H1 (cell line): ENCODE results near the gene OR51B5. TPM values are rescaled to one million over a fixed set of nuclear protein-coding genes. Genes with fewer than 3 reads are reported as not detected.

Source experiments
- polyA plus RNA-seq, 7 experiments: library from polyadenylated mRNA; depleted of rRNA in 3 of 7; stranded (reverse) in 5 of 7; unstranded in 2 of 7; fragments of >200 nt in 5 of 7; fragments of 200-250 nt in 2 of 7; gene quantifications; 1 replicate in 5 of 7; 2 replicates in 1 of 7; 4 replicates in 1 of 7; pipeline versions ENCODE4 v1.2.1 to v1.2.3, GENCODE V29; 2011 to 2013; ENCODE audit warnings: missing spikeins in 2 of 7, mixed read lengths in 2 of 7
- small RNA-seq: library from polyadenylated mRNA; stranded (forward); fragments of <200 nt; extraction: miRNeasy Mini kit (QIAGEN cat#:217004); gene quantifications from one replicate; pipeline ENCODE3, GENCODE V24; 2013; ENCODE audit not compliant: insufficient read depth
- total RNA-seq: library from RNA; stranded (reverse); fragmentation: NEBNext Ultra II Directional; extraction: Animal tissue kit (Norgen Biotek cat#: 25700); gene quantifications from 2 replicates; pipeline ENCODE4 v1.2.1, GENCODE V29; 2021

OR51B5 gene
- total and polyA plus RNA-seq, 2 of the 8 experiments (the other 6 are each of a cell fraction or from before 2014, with no cell fraction given) = not detected

Small RNA genes lying within 50 kb of the gene (small RNA-seq; reads per million reads assigned to genes)
- gene AC104389.3 = not detected

Other genes with a start within 250 kb of the OR51B5 start
- gene OR52A5, start 205.2 kb downstream of the OR51B5 start, total RNA-seq = 0.11 TPM in 1 of 2 replicates, not detected in the other
- gene OR52A5, start 205.2 kb downstream of the OR51B5 start, polyA plus RNA-seq (2011; rRNA removed) = 0.02 TPM in 2 replicates
- gene OR52A1, start 188.8 kb downstream of the OR51B5 start, total RNA-seq = 11.6 and 12.2 TPM in 2 replicates
- 5.7 and 5.9 TPM in 2 replicates for gene OR52A1, start 188.8 kb downstream of the OR51B5 start, polyA plus RNA-seq (2011; rRNA removed)
- not detected in 2 replicates for gene OR51V1, start 142.8 kb downstream of the OR51B5 start, total RNA-seq
- not detected in 2 replicates for gene OR51V1, start 142.8 kb downstream of the OR51B5 start, polyA plus RNA-seq (2011; rRNA removed)
- not detected in 2 replicates for gene HBB, start 116.5 kb downstream of the OR51B5 start, total RNA-seq
- not detected in 2 replicates for gene HBB, start 116.5 kb downstream of the OR51B5 start, polyA plus RNA-seq (2011; rRNA removed)
- gene HBD, start 109.0 kb downstream of the OR51B5 start, total RNA-seq = not detected in 2 replicates
- not detected in 2 replicates for gene HBD, start 109.0 kb downstream of the OR51B5 start, polyA plus RNA-seq (2011; rRNA removed)
- gene HBG1, start 93.7 kb downstream of the OR51B5 start, total RNA-seq = not detected in 2 replicates
- gene HBG1, start 93.7 kb downstream of the OR51B5 start, polyA plus RNA-seq (2011; rRNA removed) = 0.26 TPM in 1 of 2 replicates, not detected in the other
- not detected in 2 replicates for gene HBG2, start 88.7 kb downstream of the OR51B5 start, total RNA-seq
- gene HBG2, start 88.7 kb downstream of the OR51B5 start, polyA plus RNA-seq (2011; rRNA removed) = 0.19 and 0.23 TPM in 2 replicates
- not detected in 2 replicates for gene HBE1, start 73.6 kb downstream of the OR51B5 start, total RNA-seq
- gene HBE1, start 73.6 kb downstream of the OR51B5 start, polyA plus RNA-seq (2011; rRNA removed) = 0.20 and 0.39 TPM in 2 replicates
- gene OR51B4, start 41.6 kb downstream of the OR51B5 start, total RNA-seq = not detected in 2 replicates
- gene OR51B4, start 41.6 kb downstream of the OR51B5 start, polyA plus RNA-seq (2011; rRNA removed) = not detected in 2 replicates
- gene OR51B2, start 19.2 kb downstream of the OR51B5 start, total RNA-seq = not detected in 2 replicates
- not detected in 2 replicates for gene OR51B2, start 19.2 kb downstream of the OR51B5 start, polyA plus RNA-seq (2011; rRNA removed)
- gene OR51B6, start 8.0 kb upstream of the OR51B5 start, total RNA-seq = not detected in 2 replicates
- not detected in 2 replicates for gene OR51B6, start 8.0 kb upstream of the OR51B5 start, polyA plus RNA-seq (2011; rRNA removed)
- not detected in 2 replicates for gene OR51M1, start 40.3 kb upstream of the OR51B5 start, total RNA-seq
- 0.08 TPM in 1 of 2 replicates, not detected in the other for gene OR51M1, start 40.3 kb upstream of the OR51B5 start, polyA plus RNA-seq (2011; rRNA removed)
- not detected in 2 replicates for gene OR51Q1, start 78.6 kb upstream of the OR51B5 start, total RNA-seq
- 0.08 and 0.13 TPM in 2 replicates for gene OR51Q1, start 78.6 kb upstream of the OR51B5 start, polyA plus RNA-seq (2011; rRNA removed)
- not detected in 2 replicates for gene OR51I1, start 98.0 kb upstream of the OR51B5 start, total RNA-seq
- gene OR51I1, start 98.0 kb upstream of the OR51B5 start, polyA plus RNA-seq (2011; rRNA removed) = not detected in 2 replicates
- not detected in 2 replicates for gene OR51I2, start 105.8 kb upstream of the OR51B5 start, total RNA-seq
- not detected in 2 replicates for gene OR51I2, start 105.8 kb upstream of the OR51B5 start, polyA plus RNA-seq (2011; rRNA removed)
- not detected in 2 replicates for gene OR52D1, start 145.2 kb upstream of the OR51B5 start, total RNA-seq
- not detected in 2 replicates for gene OR52D1, start 145.2 kb upstream of the OR51B5 start, polyA plus RNA-seq (2011; rRNA removed)
- gene UBQLN3, start 166.4 kb upstream of the OR51B5 start, total RNA-seq = not detected in 2 replicates
- not detected in 2 replicates for gene UBQLN3, start 166.4 kb upstream of the OR51B5 start, polyA plus RNA-seq (2011; rRNA removed)
- gene UBQLNL, start 173.2 kb upstream of the OR51B5 start, total RNA-seq = not detected in 2 replicates
- gene UBQLNL, start 173.2 kb upstream of the OR51B5 start, polyA plus RNA-seq (2011; rRNA removed) = 0.22 and 0.35 TPM in 2 replicates
- not detected in 2 replicates for gene OR52H1, start 205.0 kb upstream of the OR51B5 start, total RNA-seq
- gene OR52H1, start 205.0 kb upstream of the OR51B5 start, polyA plus RNA-seq (2011; rRNA removed) = 0.09 TPM in 2 replicates
- not detected in 2 replicates for gene OR52B6, start 237.4 kb upstream of the OR51B5 start, total RNA-seq
- not detected in 2 replicates for gene OR52B6, start 237.4 kb upstream of the OR51B5 start, polyA plus RNA-seq (2011; rRNA removed)